ENCODE results near the gene CCM2.

Gene CCM2

DNA sequence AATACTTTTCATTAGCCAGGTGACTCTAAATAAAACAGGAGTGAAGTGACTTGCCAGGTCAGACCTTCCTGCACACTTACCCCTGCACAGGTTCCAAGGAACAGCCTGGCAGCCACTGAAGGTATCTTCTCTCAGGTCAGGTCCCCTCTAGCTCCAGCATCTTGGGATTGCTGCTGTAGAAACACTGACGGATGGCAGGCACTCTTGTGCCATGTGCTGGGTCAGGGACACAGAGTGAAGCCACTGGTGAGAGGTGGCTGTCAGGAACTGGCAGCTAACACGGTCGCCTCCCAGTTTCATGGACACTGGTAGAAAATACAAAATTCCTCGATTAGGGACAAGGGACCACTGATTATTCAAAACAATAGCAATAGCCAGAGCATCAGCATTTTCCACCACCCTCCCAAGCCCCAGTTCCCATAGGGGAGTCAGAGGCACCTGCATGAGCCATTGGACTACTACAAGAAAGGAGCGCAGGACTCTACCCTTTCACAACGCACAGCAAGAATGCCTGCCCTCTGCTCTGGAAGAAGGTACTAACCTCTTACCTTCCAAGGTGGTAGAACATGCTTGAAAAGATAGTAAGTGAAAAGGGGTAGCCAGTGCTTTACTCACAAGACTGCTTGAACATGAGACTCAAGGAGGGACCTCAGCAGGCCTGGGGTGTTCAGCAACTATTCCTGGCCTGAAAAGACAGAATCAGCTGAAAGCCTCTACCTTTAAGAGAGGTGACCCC is 16.1 kb upstream of the CCM2 start:
- H3K9me3 Mint-ChIP-seq = no peaks in the 10 kb centered on the region

DNA sequence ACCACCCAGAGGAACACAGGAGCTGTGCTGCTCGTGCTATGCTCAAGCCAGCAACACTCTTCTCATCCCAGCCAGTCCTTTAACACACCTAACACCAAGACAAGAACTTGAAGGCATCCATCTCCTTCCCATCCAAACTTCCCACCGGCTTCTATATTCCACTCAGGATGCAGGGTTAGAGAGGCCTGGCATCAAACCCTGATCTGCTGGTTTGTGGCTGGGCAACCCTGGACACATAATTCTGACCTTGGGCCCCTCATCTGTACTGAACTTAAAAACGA is 15.6 kb upstream of the CCM2 start:
- Mint-ChIP-seq H3K4me1 (peaks cover 41% of the 10 kb centered on the region), H3K27me3 (ENCODE audit: low read depth) (no peaks in the 10 kb centered on the region), H3K9me3 (no peaks in the 10 kb centered on the region), H3K27ac (peak overlapping the region in 2 of 3 experiments; percentile 82 to 98), H3K36me3 (ENCODE audit: low read depth) (peaks cover 40% of the 10 kb centered on the region), H3K4me3 (peak overlapping the region; percentile 95 to 97 (median 96))
- TF ChIP-seq, protein P1, sequence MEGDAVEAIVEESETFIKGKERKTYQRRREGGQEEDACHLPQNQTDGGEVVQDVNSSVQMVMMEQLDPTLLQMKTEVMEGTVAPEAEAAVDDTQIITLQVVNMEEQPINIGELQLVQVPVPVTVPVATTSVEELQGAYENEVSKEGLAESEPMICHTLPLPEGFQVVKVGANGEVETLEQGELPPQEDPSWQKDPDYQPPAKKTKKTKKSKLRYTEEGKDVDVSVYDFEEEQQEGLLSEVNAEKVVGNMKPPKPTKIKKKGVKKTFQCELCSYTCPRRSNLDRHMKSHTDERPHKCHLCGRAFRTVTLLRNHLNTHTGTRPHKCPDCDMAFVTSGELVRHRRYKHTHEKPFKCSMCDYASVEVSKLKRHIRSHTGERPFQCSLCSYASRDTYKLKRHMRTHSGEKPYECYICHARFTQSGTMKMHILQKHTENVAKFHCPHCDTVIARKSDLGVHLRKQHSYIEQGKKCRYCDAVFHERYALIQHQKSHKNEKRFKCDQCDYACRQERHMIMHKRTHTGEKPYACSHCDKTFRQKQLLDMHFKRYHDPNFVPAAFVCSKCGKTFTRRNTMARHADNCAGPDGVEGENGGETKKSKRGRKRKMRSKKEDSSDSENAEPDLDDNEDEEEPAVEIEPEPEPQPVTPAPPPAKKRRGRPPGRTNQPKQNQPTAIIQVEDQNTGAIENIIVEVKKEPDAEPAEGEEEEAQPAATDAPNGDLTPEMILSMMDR (IDR thresholded peaks at IDR 0.05; ENCODE audit: unreplicated experiment in 3 of 3) = no peak

More for the DNA sequence above, 16.1 kb upstream of the CCM2 start:
- peaks cover 36% of the 10 kb centered on the region for H3K4me1 Mint-ChIP-seq
- peak overlapping the region in 2 of 3 experiments; percentile 82 to 98 for H3K27ac Mint-ChIP-seq
- H3K27me3 Mint-ChIP-seq (ENCODE audit: low read depth) = no peaks in the 10 kb centered on the region
- TF ChIP-seq, protein P1 (IDR thresholded peaks at IDR 0.05; ENCODE audit: unreplicated experiment in 3 of 3) = no peak
- peak overlapping the region; percentile 95 to 97 (median 96) for H3K4me3 Mint-ChIP-seq
- H3K36me3 Mint-ChIP-seq (ENCODE audit: low read depth) = peaks cover 43% of the 10 kb centered on the region

DNA sequence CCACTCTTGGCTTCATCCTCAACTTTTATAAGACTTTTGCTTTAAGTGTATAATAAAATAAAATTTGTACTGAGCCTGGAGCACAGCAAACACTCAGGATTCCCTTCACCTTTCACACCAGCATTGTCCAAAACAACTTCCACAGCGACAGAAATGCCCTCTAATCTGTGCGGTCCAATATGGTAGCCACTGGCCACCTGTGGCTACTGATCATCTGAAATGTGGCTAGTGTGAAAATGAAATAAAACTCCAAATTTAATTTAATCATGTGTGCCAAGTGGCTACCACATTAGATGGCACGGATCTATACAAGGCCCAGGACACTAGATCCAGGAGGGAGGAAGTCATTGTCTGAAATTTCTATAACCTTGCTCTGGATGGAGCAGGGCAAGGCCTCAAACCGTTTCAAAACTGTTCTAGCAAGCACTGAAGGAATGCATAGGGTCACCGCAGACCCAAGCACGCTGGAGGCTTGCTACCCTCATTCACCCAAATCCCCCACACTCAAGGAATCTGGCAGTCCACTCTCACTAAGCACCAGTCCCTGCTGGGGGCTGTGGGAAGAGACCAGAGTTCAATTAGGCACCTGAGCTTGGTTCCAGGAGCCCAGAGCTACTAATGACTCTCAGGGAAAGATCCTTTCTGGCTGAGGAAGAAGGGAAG is 14.8 kb upstream of the CCM2 start:
- Mint-ChIP-seq H3K9me3 (no peaks in the 10 kb centered on the region), H3K4me1 (peaks cover 42% of the 10 kb centered on the region), H3K4me3 (peak overlapping the region; percentile 95 to 97 (median 96)), H3K36me3 (ENCODE audit: low read depth) (peaks cover 40% of the 10 kb centered on the region), H3K27ac (peak overlapping the region; percentile 98 to 99 (median 99)), H3K27me3 (ENCODE audit: low read depth) (no peaks in the 10 kb centered on the region)
- TF ChIP-seq, protein P1 (IDR thresholded peaks at IDR 0.05; ENCODE audit: unreplicated experiment in 3 of 3) = no peak

DNA sequence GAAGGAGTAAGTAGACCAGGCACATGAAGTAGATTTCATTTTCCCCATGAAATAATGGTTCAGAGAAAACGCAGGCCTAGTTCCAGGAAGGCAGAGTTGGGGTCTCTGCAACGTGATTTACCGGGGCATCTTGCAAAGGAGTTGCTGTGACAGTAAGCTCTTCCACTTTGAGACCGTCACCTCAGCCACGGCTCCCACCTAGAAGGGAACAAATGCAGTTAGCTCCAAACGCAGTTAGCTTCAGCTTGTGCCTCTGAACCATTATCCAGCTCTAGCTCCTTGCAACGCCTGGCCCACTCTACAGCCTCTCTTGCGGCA is 14.1 kb upstream of the CCM2 start:
- Mint-ChIP-seq H3K9me3 (no peaks in the 10 kb centered on the region), H3K36me3 (ENCODE audit: low read depth) (peaks cover 40% of the 10 kb centered on the region), H3K4me1 (peaks cover 49% of the 10 kb centered on the region), H3K4me3 (peak overlapping the region; percentile 95 to 97 (median 96)), H3K27me3 (ENCODE audit: low read depth) (no peaks in the 10 kb centered on the region), H3K27ac (peak overlapping the region; percentile 98 to 99 (median 99))
- TF ChIP-seq, protein P1 (IDR thresholded peaks at IDR 0.05; ENCODE audit: unreplicated experiment in 3 of 3) = no peak

DNA sequence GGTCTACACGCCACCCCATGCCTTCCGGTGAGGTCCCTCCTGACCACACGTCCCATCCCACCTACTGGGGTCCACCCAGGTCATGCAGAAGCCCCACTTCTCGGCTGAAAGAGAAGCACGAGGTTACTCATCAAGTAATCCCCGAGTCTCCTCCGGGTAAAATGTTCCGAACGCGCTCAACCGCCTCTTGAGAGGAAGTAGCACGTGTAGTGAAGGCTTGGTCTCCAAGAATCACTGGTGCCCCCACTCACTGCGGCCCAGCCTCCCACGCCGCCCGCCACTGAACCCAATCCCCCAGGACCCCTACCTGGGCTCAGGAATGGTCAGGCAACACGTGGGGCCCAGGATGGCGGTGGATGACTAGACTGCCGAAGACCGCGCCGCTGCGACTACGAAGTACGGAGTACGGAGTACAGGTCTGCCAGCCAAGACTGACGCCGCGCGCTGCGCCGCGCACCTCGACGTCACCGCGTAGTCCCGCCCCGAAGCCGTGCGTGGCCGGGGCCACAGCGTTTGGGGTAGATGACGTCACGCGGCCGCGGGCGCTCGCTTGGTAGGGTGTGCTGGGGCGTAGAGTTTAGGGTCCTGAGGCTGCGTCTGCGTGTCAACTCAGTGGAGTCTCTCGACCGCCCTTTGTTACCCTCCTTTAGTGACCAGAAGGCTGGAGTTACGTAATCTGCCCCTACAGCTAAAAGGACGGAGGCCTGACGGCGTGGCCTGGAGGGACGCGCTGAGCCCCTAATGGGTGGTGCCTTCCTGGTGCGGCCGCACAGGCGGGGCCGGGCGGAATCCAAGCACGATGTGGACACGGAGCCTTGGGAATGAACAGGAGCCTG is 13.6 kb upstream of the CCM2 start:
- H3K9me3 Mint-ChIP-seq = no peaks in the 10 kb centered on the region
- peak overlapping the region; percentile 95 to 97 (median 96) for H3K4me3 Mint-ChIP-seq
- H3K27ac Mint-ChIP-seq = peak overlapping the region; percentile 98 to 99 (median 99)
- peaks cover 40% of the 10 kb centered on the region for H3K36me3 Mint-ChIP-seq (ENCODE audit: low read depth)
- peaks cover 50% of the 10 kb centered on the region for H3K4me1 Mint-ChIP-seq
- TF ChIP-seq, protein P1 (IDR thresholded peaks at IDR 0.05; ENCODE audit: unreplicated experiment in 3 of 3) = no peak
- no peaks in the 10 kb centered on the region for H3K27me3 Mint-ChIP-seq (ENCODE audit: low read depth)

Measured in nephron (organoid).